Stimulated activated CD8-positive, alpha-beta memory T cell treated with anti-CD3 and anti-CD28 coated beads, Interleukin-15, amount 100 ng/mL, for 24 hours (primary cell): Measurements from ENCODE around the gene TRPM1.
"Not testable (repeated sequence)": the region's sequence is repeated elsewhere in the genome, so short reads cannot be mapped to it uniquely, and the experiment has no call there.

Experiments used
- DNase-seq: peaks from one replicate; pipeline ENCODE4 v3.0.0-alpha.2; 2020; ENCODE audit warnings: low read depth

The TRPM1 gene

DNA sequence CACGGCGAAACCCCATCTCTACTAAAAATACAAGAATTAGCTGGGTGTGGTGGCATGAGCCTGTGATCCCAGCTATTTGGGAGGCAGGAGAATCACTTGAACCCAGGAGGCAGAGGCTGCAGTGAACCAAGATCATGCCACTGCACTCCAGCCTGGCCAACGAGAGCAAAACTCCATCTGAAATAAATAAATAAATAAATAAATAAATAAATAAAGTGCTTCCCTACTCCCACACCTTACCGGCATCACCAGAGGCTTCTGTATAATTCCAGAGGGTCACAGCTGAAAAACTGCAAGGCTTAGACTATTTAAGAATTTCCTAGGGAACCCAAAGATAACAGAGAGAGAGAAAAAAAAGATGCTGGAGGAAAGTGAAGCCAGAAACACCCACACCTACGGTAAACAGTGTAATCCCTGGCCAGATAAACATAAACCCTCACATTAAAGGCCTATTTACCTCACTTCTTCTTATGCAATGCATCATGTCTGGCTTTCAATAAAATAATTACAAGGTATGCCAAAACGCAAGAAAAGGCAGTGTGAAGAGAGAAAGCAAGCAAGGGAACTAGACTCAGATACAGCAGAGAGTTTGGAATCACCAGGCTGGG is 15.0 kb upstream of the TRPM1 start:
- DNase-seq = no peak

DNA sequence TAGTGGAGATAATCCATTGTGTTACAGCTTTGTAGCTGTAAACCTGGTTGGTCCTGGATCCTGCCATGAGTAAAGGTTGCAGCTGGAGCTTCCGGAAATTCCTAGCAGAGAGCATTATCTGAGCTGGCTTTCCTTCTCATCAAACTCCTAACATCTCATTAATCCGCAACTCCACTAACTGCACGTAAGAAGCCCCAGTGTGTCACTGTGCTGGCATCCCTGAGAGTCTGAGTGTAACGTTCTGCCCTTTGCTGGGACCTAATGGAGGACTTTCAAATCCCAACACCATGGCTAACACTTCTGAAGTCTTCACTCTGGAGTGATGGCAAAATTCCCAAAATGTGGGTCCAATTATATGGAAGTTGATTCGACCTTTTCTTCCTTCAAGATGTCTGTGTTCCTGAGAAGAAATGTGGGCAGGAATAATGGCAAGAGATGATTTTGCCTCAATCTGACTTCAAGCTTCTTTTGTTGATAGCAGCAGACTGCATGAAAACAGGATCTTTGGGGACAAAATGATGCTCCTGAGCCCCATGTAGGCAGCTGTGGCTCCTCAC is 9.6 kb upstream of the TRPM1 start:
- no peak for DNase-seq

DNA sequence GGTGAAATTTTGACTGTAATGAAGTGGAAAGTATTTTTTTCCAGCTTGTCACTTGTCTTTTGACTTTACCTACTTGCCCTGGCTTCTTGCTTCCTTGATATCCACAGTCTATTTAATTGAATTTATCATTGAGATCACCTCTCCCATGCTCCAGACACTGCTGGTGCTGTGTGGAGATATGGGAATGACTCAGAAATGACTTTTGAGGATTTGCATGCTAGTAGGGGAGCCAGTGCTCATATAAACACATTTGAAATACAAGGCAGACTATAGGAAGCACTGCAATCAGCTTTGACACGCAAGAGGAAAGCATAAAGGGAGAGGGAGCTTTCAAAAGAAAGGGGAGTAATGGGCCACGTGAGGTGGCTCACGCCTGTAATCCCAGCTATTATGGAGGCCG is 7.3 kb upstream of the TRPM1 start:
- no peak for DNase-seq

DNA sequence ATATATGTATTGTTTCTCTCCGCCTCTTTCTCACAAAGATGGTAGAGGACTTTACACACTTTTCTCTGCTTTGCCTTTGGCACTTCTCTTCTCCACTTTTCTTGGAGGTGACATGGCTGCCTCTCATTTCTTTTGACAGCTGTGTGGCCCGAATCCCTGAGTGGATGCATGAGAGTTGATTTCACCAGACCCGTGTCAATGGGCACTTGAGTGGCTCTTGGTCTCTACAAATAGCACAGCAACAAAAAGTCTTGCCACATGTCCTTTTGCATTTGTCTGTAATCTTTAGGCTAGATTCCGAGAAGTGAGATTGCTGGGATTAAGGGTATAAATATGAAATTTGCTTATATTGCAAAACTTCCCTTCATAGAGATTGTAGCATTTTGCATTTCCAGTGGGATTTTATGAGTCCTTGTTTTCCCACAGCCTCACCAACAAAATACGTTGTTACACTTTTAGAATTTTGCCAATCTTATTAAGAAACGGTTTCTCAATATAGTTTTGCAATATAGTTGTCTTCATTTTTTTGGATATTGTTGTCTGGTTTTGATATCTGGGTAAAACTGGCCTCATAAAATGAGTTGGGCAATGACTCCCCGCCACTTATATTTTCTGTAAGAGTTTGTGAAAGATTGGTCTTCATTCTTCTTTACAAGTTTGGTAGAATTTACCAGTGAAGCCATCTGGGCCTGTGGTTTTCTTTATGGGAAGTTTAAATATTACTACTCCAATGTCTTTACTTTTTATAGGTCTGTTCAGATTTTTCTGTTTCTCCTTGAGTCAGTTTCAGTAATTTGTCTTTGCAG is 5.2 kb upstream of the TRPM1 start:
- no peak for DNase-seq

DNA sequence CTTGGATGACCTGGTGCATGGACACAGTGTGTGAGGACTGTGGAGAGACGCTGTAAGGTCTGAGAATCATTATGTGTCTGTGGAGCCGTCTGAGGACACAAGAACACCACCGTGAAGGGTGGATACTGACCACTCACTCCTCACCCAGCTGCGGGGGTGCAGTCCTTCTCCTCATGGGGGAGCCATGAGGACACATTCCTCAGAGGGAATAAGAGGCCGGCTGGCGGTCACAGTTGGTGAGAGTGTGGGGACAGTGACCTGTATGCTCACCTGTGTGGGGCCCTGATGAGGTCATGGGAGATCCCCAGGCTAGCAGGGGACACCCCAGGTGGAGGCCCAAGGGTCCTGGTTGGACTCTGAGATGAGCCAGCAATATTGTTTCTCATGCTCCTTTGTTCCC is 2.5 kb upstream of the TRPM1 start:
- no peak for DNase-seq

DNA sequence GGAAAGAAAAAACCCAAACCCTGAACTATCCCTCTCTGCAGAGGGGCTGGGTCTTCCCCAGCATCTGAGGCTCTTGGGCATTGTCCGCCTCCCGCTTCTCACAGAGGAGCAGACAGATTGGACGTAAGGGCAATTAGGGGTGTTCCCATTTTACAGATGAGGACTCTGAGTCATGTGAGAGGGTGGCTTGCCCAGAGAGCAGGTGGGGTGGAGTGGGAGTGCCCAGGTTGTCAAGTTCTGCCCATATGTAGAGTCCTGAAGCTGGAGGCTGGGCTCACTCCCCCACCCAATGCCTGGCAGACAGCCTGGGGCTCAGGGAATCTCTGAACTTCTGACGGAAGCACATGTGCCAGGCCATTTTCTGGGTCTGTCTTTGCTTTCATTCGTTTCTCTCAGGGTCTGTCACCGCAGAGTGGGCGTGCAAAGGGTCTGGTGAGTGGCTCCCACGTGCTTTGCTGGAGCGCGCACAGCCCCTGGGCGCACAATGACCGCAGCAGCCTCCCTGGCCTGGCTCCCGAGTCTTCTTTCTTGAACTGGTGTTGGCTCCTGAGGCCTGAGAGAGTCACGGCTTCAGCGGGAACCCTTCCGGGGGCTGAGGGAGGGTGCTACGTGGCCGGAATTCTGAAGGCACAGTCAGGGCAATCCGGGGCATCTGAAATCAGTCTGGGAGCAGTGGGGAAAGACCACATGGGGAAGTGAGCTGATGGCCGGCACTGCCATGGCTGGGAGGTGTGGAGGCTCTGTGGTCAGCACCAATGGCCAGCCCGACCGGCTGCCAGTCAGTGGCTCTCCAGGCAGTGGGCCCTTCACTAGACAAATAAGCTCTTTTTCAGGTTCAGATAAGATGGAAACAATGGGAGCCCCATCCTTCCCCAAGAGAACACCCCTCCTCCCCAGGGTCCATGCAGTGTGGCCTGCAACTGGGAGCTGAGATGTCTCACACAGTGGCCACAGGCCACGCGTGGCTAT is 1.1 kb upstream of the TRPM1 start:
- DNase-seq = no peak

DNA sequence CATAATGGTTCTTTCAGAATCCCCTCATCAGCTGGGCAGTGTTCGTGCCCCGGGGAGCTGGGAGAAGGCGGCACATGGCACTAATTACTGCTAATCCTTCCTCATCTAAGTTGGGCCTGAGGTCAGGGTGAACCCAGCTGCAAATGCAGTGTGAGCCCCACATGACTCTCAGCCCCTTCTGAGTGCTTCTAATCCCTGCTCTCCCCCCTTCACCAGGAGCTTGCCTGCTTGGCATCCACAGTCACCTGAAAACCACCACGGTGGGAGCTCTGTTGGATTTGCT is 455 bp upstream of the TRPM1 start:
- no peak for DNase-seq

DNA sequence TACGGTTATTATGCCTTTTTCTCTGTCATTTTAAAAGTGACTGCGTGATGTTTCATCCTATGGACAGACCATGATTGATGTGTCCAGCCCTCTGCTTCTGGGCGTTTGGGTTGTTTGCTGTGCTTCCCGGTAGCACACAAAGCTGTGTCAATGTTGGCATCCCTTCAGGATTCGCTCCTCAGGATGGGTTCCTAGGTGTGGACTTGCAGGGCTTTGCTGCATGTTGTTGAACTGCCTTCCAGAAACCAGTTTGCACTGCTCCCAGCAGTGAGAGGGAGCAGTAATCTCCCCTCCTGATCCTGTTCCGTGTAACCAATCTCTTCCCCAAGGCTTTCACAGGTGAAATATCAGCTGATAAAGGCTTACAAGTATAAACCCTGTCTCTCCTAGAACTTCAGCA is 787 bp downstream of the TRPM1 start:
- DNase-seq = no peak

DNA sequence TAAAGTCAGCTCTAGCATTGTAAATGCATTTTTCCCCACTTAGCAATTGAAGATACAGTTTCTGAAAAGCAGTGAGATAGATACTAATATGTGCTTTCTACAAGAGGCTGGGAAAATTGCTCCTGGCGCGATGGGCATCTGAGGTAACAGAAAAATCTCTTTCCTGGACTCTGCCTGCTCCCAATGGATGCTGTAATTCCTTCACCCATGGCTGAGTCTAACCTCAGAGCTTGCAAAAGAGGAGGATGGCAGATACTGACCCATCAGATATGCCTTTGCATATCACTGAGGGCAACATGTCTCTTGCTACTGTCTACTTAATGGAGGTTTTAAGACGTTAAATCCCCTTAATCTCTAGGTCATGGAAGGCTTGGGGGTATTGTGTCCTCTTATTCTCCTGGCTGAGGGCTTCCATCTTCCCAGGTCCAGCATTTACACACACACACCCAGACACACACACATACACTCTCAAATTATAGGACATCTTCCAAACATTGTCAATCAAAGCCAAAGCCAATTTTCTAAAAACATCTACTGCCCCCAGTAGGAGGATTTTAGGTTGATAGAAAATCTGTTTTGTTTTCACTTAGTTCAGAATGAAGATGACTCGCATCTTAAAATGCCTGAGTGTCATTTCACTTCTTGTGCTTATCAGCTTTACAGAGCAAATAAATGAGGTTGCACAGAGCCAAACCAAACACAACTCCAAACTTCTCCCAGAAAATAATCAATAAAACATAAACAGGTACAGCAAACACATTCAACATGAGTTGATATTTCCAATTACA is 2.4 kb downstream of the TRPM1 start:
- no peak for DNase-seq

DNA sequence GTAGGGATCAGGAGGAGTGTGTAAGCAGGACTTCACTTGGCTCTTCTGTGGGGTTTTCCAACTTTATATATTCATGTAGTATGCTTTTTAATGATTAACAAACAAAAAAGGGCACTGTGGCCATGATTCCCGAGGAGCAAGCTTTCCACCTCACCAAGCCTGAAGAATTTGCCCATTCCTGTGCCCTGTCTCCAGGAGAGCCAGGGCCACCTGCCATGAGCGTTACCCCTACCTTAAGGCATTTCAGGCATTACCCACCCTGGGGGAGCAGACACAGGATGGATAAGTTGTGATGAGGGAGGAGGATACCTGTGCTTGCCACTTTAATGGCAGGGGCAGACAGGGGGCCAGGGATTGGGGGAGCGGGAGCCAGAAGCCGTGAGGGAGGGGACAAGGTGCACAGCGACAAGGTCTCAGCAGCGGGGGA is 3.0 kb downstream of the TRPM1 start:
- no peak for DNase-seq

DNA sequence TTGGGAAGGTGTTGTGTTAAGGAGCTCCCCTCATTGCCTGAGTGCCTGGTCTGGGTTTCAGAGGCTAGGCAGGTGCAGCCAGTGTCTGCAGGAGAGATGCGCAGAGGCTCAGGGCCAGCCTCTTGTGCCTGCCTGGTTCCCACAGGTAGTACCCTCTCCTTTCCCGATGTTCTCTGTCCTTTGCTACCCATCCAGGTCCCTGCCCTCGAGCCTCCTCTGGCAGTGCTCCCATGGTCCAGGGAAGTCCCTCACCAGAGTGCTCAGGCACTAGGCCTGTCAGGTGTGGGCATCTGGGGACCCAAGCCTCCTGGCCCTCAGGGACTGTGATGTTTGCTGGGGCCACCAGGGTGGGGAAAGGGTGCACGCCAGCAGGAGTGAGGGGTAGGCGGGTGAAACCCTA is 5.0 kb downstream of the TRPM1 start:
- DNase-seq = no peak

DNA sequence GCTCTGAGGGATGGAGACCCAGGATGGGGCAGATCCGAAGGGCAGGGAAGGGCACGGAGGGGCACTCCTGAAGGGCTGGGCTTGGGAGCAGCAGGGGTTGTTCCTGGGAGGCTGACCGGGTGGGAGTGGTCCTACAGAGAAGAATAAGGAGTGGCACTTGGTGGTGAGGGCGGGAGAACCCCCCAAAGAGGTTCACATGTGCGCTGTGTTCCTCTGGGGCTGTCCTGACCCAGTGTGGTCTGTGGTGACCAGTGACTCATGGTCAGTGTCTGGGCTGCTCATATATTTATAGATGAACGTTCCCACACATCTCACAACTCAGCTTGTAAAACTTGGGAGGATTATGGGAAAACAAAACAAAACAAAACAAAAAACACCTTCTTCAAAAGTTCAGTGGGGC is 10.0 kb downstream of the TRPM1 start:
- DNase-seq = no peak

DNA sequence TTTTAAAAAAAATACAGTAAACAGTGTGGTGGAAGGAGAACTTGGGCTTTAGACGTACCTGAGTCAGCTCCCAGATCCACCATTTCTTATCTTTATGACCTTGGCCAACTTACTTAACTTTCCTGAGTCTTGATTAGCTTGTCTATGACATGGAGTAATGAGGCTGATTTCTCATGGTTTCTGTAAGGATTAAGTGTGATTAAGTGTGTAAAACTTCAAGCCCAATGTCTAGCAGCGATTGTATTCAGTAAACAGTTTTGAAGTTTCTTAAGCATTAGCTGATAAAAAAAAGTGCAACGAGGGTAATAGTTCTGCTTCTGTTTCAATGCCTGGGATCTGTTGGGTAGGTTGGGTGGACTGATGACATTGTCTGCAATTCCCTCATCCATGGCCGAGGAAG is 10.8 kb downstream of the TRPM1 start:
- no peak for DNase-seq

DNA sequence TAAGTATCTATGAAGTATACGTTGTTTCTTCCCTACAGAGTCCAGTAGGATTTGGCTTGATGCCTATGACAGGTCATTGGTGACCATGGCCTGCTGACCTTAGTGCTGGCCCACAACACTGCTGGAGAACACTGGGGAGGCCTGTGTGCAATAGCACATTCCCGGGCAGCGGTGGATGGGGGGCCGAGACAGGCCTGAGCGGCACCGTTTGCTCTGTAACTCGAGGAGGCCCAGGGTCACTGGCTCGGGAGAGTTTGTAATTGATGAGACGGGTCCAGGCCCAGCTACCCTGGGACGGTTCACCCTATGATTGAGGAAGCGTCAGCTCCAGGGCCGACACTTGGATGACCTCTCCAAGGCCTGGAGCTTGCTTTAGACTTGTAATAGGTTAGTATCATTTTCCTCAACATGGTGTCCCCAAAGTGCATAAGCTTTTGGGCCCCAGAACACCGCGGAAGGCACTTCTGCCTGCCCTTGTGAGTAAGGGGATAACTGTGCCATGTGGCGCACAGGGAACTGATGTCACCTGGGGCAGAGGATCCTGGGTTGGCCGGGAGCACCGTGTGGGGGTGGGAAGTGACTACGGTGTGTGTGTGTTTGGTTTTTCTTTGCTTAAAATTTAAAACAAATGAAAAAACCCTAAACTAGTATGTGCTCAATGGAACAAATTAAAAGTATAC is 12.0 kb downstream of the TRPM1 start:
- no peak for DNase-seq

DNA sequence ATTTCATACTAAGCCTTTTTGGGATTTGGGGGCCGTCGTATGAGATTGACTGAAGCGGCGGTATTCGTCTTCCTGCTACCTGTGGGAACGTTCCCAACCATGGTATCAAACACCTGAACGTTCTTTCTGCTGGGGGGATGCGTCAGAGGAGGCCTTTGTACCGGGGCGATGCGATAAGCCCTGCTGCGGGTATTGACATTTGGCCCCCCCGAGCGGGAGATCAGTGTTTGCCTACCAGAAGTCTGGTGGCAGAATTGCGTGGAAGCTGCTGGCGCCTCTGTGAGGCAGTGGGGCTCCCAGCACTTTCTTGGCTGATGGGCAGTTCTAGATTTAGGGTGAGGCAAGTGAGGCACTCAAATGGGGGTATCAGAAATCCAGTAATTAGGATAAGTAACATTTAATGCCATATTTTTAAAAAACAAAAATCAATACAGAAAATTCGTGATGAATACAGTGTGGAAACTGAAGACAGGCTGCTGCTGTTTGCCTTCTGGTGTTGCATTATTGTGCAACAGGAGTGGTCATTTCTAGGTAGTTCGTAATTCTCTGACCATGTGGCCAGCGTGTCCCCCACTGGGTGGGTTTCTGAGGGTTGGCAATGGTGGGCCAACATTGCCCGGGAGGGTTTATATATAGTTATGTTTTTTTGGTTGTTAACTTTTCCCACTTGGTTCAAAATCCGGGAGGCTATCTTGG is 12.7 kb downstream of the TRPM1 start:
- no peak for DNase-seq

DNA sequence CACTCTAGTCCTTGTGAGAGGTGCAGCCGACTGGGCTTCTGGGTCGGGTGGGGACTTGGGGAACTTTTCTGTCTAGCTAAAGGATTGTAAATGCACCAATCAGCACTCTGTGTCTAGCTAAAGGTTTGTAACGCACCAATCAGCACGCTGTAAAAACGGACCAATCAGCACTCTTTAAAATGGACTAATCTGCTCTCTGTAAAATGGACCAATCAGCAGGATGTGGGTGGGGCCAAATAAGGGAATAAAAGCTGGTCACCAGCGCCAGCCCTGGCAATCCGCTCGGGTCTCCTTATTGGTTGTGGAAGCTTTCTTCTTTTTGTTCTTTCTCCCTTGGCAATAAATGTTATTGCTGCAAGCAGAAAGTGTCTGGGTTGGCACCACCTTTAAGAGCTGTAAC is 13.5 kb downstream of the TRPM1 start:
- DNase-seq = not testable (repeated sequence)

DNA sequence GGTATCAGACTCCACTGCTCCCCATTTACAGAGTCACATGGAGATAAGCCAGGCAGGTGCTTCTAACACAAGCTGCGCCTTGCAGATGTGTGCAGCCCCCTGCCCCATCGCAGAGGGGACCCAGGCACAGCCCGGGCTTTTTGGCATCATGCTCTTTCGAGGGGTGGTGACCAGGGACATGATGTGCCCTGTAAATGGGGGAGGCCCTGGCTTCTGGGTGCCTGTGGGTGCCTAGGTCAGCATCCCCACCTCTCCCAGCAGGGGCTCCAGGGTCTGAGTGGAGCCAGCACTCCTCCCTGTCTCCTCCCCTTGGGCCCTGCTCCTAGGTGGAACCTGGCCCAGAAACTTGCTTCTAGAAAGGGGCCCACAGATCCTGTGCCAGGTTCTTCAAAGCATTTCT is 15.2 kb downstream of the TRPM1 start:
- no peak for DNase-seq

DNA sequence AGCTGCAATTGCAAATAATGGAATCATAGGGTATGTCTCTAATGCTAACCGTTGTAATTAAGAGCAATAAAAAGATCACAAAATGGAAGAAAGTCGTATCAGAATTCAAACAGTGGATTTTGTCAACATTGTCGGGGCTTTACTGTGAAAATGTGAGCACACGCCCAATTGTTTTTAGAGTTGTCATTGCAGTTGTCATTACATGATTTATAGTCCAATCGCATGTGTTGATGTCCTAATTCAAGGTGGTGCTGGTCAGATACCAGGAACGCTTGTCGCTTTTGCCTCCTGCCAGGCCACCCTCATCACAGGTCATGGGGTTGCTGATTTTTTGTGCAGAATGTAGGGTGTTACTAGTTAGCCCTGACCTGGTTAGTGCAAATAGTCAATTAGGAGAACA is 16.2 kb downstream of the TRPM1 start:
- DNase-seq = no peak

DNA sequence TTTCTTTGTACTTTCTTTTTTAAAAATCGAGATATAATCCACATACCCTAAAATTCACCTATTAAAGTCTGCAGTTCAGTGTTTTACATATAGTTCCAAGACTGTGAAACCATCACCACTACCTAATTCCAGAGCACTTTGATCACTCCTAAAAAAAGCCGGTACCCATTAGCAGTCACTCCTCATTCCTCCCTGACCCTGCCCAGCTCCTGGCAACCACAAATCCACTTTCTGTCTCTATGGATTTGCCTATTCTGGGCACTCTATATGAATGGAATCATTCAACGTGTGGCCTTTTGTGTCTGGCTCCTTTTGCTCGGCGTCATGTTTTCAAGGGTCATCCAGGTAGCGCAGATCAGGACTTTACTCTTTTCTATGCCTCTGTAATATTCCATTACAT is 17.3 kb downstream of the TRPM1 start:
- DNase-seq = no peak

DNA sequence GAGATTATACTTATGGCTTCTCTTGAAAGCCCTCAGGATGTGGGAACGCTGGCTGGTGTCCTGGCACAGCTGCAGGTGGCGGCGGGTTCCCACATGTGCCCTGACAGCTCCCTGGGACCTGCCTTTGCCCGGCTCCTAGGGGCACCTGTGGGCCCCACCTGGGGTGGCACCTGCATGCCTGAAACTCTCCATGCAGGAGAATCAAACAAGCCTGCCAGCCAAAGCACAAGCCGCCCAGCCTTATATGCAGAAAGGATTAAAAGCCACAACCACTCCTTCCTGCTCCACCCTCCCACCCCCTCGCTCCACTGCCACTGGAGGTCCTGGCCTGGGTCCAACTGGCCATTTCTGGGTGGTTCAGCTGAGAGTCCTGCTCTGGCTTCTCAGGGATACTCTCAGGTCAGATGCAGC is 18.1 kb downstream of the TRPM1 start:
- no peak for DNase-seq
